ENCODE measurements around the gene FANCI.

DNA sequence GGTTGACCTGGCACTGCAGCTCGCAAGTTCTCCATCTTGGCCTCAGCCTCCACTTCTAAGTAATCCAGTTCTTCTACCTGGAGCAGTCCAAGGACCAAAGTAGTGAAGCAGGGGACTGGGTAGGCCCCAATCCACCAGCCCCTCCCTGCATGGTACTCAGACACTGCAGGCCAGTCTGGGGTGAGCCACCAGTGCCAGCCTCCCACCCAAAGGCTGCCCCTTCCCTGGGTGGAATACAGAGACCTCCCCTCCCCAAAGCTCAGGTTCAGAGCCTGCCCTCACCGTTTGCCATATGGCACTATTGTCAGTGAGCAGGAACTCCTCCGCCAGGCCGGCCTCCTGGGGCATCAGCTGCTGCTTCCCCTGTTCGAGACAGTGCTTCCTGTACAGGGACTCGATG lies 80.0 kb downstream of the FANCI start:
- TF ChIP-seq, protein P1, sequence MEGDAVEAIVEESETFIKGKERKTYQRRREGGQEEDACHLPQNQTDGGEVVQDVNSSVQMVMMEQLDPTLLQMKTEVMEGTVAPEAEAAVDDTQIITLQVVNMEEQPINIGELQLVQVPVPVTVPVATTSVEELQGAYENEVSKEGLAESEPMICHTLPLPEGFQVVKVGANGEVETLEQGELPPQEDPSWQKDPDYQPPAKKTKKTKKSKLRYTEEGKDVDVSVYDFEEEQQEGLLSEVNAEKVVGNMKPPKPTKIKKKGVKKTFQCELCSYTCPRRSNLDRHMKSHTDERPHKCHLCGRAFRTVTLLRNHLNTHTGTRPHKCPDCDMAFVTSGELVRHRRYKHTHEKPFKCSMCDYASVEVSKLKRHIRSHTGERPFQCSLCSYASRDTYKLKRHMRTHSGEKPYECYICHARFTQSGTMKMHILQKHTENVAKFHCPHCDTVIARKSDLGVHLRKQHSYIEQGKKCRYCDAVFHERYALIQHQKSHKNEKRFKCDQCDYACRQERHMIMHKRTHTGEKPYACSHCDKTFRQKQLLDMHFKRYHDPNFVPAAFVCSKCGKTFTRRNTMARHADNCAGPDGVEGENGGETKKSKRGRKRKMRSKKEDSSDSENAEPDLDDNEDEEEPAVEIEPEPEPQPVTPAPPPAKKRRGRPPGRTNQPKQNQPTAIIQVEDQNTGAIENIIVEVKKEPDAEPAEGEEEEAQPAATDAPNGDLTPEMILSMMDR (IDR thresholded peaks at IDR 0.05; ENCODE audit: low read depth, low read length) = no peak
- TF ChIP-seq EZH2phosphoT487 (IDR thresholded peaks at IDR 0.05; ENCODE audit: low read depth) = no peak

Data from OCI-LY3 (cell line).